SK-N-SH (cell line): ENCODE results near the gene PGBD4. TPM values are rescaled to one million over a fixed set of nuclear protein-coding genes. Genes with fewer than 3 reads are reported as not detected.

ENCODE experiments used
- CTCF ChIA-PET: fragments of 300-600, 350-600 bp; formaldehyde crosslinking; extraction: SDS; loops from one replicate; lab custom pipeline; 2021; lab: Yijun Ruan, JAX
- POLR2A ChIA-PET: fragments of 350-600 bp; sonication (Branson Sonifier 250); formaldehyde crosslinking; extraction: SDS; loops from one replicate; lab custom pipeline; 2020; ENCODE audit warnings: antibody characterized with exemption, inconsistent platforms; lab: Yijun Ruan, JAX
- DNase-seq: peaks from one replicate; pipeline ENCODE4 v3.0.0; 2012
- H2AFZ ChIP-seq: fragments of 200-600 bp; sonication (generic); 2 replicates; pipeline ENCODE4 v1.8.1; 2016; ENCODE audit warnings: antibody characterized with exemption, mild to moderate bottlenecking, low read depth
- H3F3A ChIP-seq: fragments of 200-600 bp; sonication (generic); replicated peaks from 2 replicates; pipeline ENCODE3; 2016; ENCODE audit warnings: antibody characterized with exemption, mild to moderate bottlenecking; ENCODE audit not compliant: insufficient read depth
- H3K27ac ChIP-seq, 2 experiments: fragments of 200-500 bp in 1 of 2; fragments of 200-600 bp in 1 of 2; sonication (Bioruptor generic) in 1 of 2; sonication (generic), shearing (Covaris generic) in 1 of 2; 2 replicates each; pipeline versions ENCODE4 v1.5.1 to v1.6.1; 2014 to 2016; ENCODE audit warnings: low read depth in 2 of 2, inconsistent platforms in 1 of 2, low read length in 1 of 2, mild to moderate bottlenecking in 1 of 2, mixed read lengths in 1 of 2
- H3K27me3 ChIP-seq: fragments of 200-600 bp; sonication (generic), shearing (Covaris generic); 2 replicates; pipeline ENCODE4 v1.6.1; 2016; ENCODE audit warnings: mixed run types; ENCODE audit not compliant: insufficient read depth
- H3K36me3 ChIP-seq, 2 experiments: fragments of 200-500 bp in 1 of 2; fragments of 200-600 bp in 1 of 2; sonication (Bioruptor generic) in 1 of 2; sonication (generic) in 1 of 2; replicated peaks in 1 of 2; 2 replicates each; pipeline versions ENCODE3 to v1.5.1; 2014 to 2016; ENCODE audit warnings: low read length in 1 of 2, mild to moderate bottlenecking in 1 of 2; ENCODE audit not compliant: insufficient read depth in 2 of 2, control insufficient read depth in 1 of 2
- H3K4me1 ChIP-seq, 2 experiments: fragments of 200-500 bp in 1 of 2; fragments of 200-600 bp in 1 of 2; sonication (Bioruptor generic) in 1 of 2; sonication (generic), shearing (Covaris generic) in 1 of 2; 2 replicates each; pipeline versions ENCODE4 v1.5.1 to v1.6.1; 2014 to 2016; ENCODE audit warnings: low read depth in 1 of 2, low read length in 1 of 2, mixed run types in 1 of 2; ENCODE audit not compliant: insufficient read depth in 2 of 2, control insufficient read depth in 1 of 2
- H3K4me2 ChIP-seq: fragments of 200-600 bp; sonication (generic), shearing (Covaris generic); 2 replicates; pipeline ENCODE4 v1.6.1; 2017; ENCODE audit warnings: mixed run types
- H3K4me3 ChIP-seq, 2 experiments: fragments of 200-500 bp in 1 of 2; fragments of 200-600 bp in 1 of 2; sonication (Bioruptor generic) in 1 of 2; sonication (generic), shearing (Covaris generic) in 1 of 2; 2 replicates each; pipeline versions ENCODE4 v1.5.1 to v1.8.1; 2014 to 2016; ENCODE audit warnings: low read depth in 2 of 2, inconsistent platforms in 1 of 2, low read length in 1 of 2, mild to moderate bottlenecking in 1 of 2, mixed read lengths in 1 of 2, moderate library complexity in 1 of 2
- H3K79me2 ChIP-seq: fragments of 200-600 bp; sonication (generic); 2 replicates; pipeline ENCODE4 v1.8.1; 2017; ENCODE audit warnings: mild to moderate bottlenecking; ENCODE audit not compliant: insufficient read depth
- H3K9ac ChIP-seq: fragments of 200-600 bp; sonication (generic); 2 replicates; pipeline ENCODE4 v1.6.1; 2017; ENCODE audit warnings: mixed run types
- H3K9me2 ChIP-seq: fragments of 200-600 bp; sonication (generic); 2 replicates; pipeline ENCODE4 v1.6.1; 2017; ENCODE audit warnings: mixed run types
- H3K9me3 ChIP-seq: fragments of 200-600 bp; sonication (generic); 2 replicates; pipeline ENCODE4 v1.6.1; 2017; ENCODE audit warnings: mixed run types, mild to moderate bottlenecking, moderate library complexity
- H4K20me1 ChIP-seq: fragments of 200-600 bp; sonication (generic); 2 replicates; pipeline ENCODE4 v1.6.1; 2017; ENCODE audit warnings: mild to moderate bottlenecking, mixed run types; ENCODE audit not compliant: insufficient read depth
- EP300 ChIP-seq, 2 experiments: IDR thresholded peaks; 2 replicates each; pipeline versions ENCODE4 v1.4.0 to v1.6.1; 2012; ENCODE audit warnings: borderline replicate concordance in 1 of 2, low read depth in 1 of 2, low read length in 1 of 2
- FOSL2 ChIP-seq: IDR thresholded peaks from 2 replicates; pipeline ENCODE4 v1.4.0; 2012; ENCODE audit warnings: low read depth, mild to moderate bottlenecking, moderate library complexity, borderline replicate concordance
- GABPA ChIP-seq: IDR thresholded peaks from 2 replicates; pipeline ENCODE4 v1.4.0; 2012; ENCODE audit warnings: low read depth, mild to moderate bottlenecking
- IRF3 ChIP-seq: fragments of 150-350 bp; IDR thresholded peaks from 2 replicates; pipeline ENCODE4 v1.6.1; 2016; ENCODE audit warnings: mild to moderate bottlenecking, low read depth, low read length
- JUND ChIP-seq: IDR thresholded peaks from 2 replicates; pipeline ENCODE4 v1.4.0; 2012
- NFIC ChIP-seq: IDR thresholded peaks from 2 replicates; pipeline ENCODE4 v1.4.0; 2012; ENCODE audit warnings: borderline replicate concordance
- RAD21 ChIP-seq: IDR thresholded peaks from 2 replicates; pipeline ENCODE4 v1.6.1; 2012; ENCODE audit warnings: mild to moderate bottlenecking, low read length
- RFX5 ChIP-seq: IDR thresholded peaks from 2 replicates; pipeline ENCODE4 v1.6.1; 2012; ENCODE audit warnings: mild to moderate bottlenecking, improper control_type of control experiment, low read length
- TAF1 ChIP-seq: IDR thresholded peaks from 2 replicates; pipeline ENCODE4 v1.6.1; 2012; ENCODE audit warnings: low read depth, mild to moderate bottlenecking, low read length, moderate library complexity, borderline replicate concordance
- TCF12 ChIP-seq: IDR thresholded peaks from 2 replicates; pipeline ENCODE4 v1.4.0; 2012
- TEAD4 ChIP-seq: IDR thresholded peaks from 2 replicates; pipeline ENCODE4 v1.4.0; 2012; ENCODE audit warnings: mild to moderate bottlenecking, borderline replicate concordance; ENCODE audit not compliant: insufficient read depth
- WGBS: methylation state at CpG from one replicate; pipeline ENCODE4 v1.1.6; 2017; ENCODE audit warnings: low lambda C conversion rate; 5-methylcytosine and 5-hydroxymethylcytosine counted together
- polyA plus RNA-seq, 3 experiments: library from polyadenylated mRNA; depleted of rRNA; stranded (reverse); fragments of >200 nt; gene quantifications; 2 replicates each; pipeline ENCODE4 v1.2.3, GENCODE V29; 2012

PGBD4 gene
- polyA plus RNA-seq, 1 of the 3 experiments (the other 2 are of a cell fraction): 0.77 TPM

- Histone ChIP-seq H3K4me3 (no peak overlapping the region), H3K9me3 (peaks cover 14% of the 10 kb centered on the region), H3K79me2 (no peaks in the 10 kb centered on the region), H3K9ac (no peak overlapping the region), H4K20me1 (no peaks in the 10 kb centered on the region), H3K36me3 (no peaks in the 10 kb centered on the region), H3F3A (peaks cover 16% of the 10 kb centered on the region), H2AFZ (no peak overlapping the region), H3K9me2 (no peaks in the 10 kb centered on the region), H3K4me1 (peaks cover 0 to 9% of the 10 kb centered on the region in 2 experiments; a peak in 1 of 4 replicates), H3K27ac (no peak overlapping the region), H3K4me2 (no peak overlapping the region), H3K27me3 (no peaks in the 10 kb centered on the region)
- 66% methylated on average over 3 of the region's 3 CpGs for WGBS
- CTCF ChIA-PET: no interaction called here
- POLR2A ChIA-PET: no interaction called here
- no peak for DNase-seq
- TF ChIP-seq RFX5: no peak
- TF ChIP-seq RAD21: no peak
- no peak for TF ChIP-seq NFIC
- no peak for TF ChIP-seq TCF12
- no peak for TF ChIP-seq GABPA
- no peak for TF ChIP-seq TAF1
- no peak for TF ChIP-seq IRF3
These were observed 47.7 kb upstream of the PGBD4 start for GRCh38 chr15:34054081-34054707.

- no peak for DNase-seq
- Histone ChIP-seq H3K79me2 (no peaks in the 10 kb centered on the region), H3K4me3 (no peak overlapping the region), H3K27me3 (no peaks in the 10 kb centered on the region), H3K4me2 (peak overlapping the region; percentile 10), H3K9ac (peak overlapping the region; percentile 28; the same call in 1 of the 2 replicates), H3K27ac (peak overlapping the region; percentile 7 to 76; a peak in 3 of 4 replicates), H2AFZ (peak overlapping the region; percentile 80), H3F3A (peaks cover 16% of the 10 kb centered on the region), H3K36me3 (no peaks in the 10 kb centered on the region), H4K20me1 (no peaks in the 10 kb centered on the region), H3K9me2 (no peaks in the 10 kb centered on the region), H3K4me1 (peaks cover 0 to 9% of the 10 kb centered on the region in 2 experiments; a peak in 1 of 4 replicates), H3K9me3 (peaks cover 10% of the 10 kb centered on the region; the same call in 1 of the 2 replicates)
- POLR2A ChIA-PET: no interaction called here
- CTCF ChIA-PET: interaction anchor here (0.6 kb wide), 1 partner anchor 154 kb away, joined by 3 read pairs; the partner anchor contains the start of gene KATNBL1
- TF ChIP-seq EP300 (IDR thresholded peaks at IDR 0.05; ENCODE audit: borderline replicate concordance in 1 of 2, low read depth in 1 of 2, low read length in 1 of 2) (peak in 1 of 2 experiments; percentile 33; a peak in 1 of 4 replicates), RAD21 (no peak), TEAD4 (peak; percentile 49; the same call in 1 of the 2 replicates), JUND (peak; percentile 37), TCF12 (peak; percentile 15; the same call in 1 of the 2 replicates), FOSL2 (peak; percentile 56; the same call in 1 of the 2 replicates)
- WGBS: 31% methylated on average over 3 of the region's 3 CpGs
These were observed 45.9 kb upstream of the PGBD4 start for GRCh38 chr15:34055868-34056595.
